ENCODE measurements around the gene CBX7.

Gene CBX7

GRCh38 chr22:39148727-39149535 lies 3.5 kb downstream of the CBX7 start:
- no peak overlapping the region for H3K4me3 ChIP-seq (ENCODE audit: low read depth, low read length)
- DNase-seq (ENCODE audit: low read depth, low spot score) = no peak
- CTCF ChIA-PET = interaction anchor here (1.0 to 2.0 kb wide), 4 partner anchors 14 to 279 kb away, joined by 4 to 10 read pairs (median 8); no protein-coding TSS in a partner anchor
- TF ChIP-seq CTCF (IDR thresholded peaks at IDR 0.05; ENCODE audit: insufficient read depth, low read length, missing control alignments) = no peak
- POLR2A ChIA-PET = interaction anchor here (2.1 to 2.8 kb wide), 2 partner anchors 169 to 171 kb away, joined by 7 to 12 read pairs; partner anchors contain the start of gene RPL3

GRCh38 chr22:39148026-39148726 lies 4.3 kb downstream of the CBX7 start:
- CTCF ChIA-PET = interaction anchor here (1.0 to 2.0 kb wide), 4 partner anchors 13 to 279 kb away, joined by 4 to 10 read pairs (median 8); no protein-coding TSS in a partner anchor

GRCh38 chr22:39147335-39148025 lies 5.0 kb downstream of the CBX7 start:
- no peak overlapping the region for H3K4me3 ChIP-seq (ENCODE audit: low read depth, low read length)
- DNase-seq (ENCODE audit: low read depth, low spot score) = no peak
- ChIA-PET POLR2A (interaction anchor here (2.8 kb wide), 1 partner anchor 171 kb away, joined by 7 read pairs; no protein-coding TSS in a partner anchor), CTCF (interaction anchor here (1.0 kb wide), 1 partner anchor 12 kb away, joined by 4 read pairs; no protein-coding TSS in a partner anchor)
- no peak for TF ChIP-seq CTCF (IDR thresholded peaks at IDR 0.05; ENCODE audit: insufficient read depth, low read length, missing control alignments)

More at GRCh38 chr22:39148026-39148726, 4.3 kb downstream of the CBX7 start:
- POLR2A ChIA-PET = interaction anchor here (2.1 to 2.8 kb wide), 2 partner anchors 170 to 172 kb away, joined by 7 to 12 read pairs; partner anchors contain the start of gene RPL3
- TF ChIP-seq CTCF (IDR thresholded peaks at IDR 0.05; ENCODE audit: insufficient read depth, low read length, missing control alignments) = no peak
- no peak overlapping the region for H3K4me3 ChIP-seq (ENCODE audit: low read depth, low read length)
- DNase-seq (ENCODE audit: low read depth, low spot score) = no peak

- CTCF ChIA-PET = no interaction called here
- no peak overlapping the region for H3K4me3 ChIP-seq (ENCODE audit: low read depth, low read length)
- no peak for DNase-seq (ENCODE audit: low read depth, low spot score)
- POLR2A ChIA-PET = no interaction called here
- no peak for TF ChIP-seq CTCF (IDR thresholded peaks at IDR 0.05; ENCODE audit: insufficient read depth, low read length, missing control alignments)
Observed at GRCh38 chr22:39146256-39147101, 6.0 kb downstream of the CBX7 start.

DNA sequence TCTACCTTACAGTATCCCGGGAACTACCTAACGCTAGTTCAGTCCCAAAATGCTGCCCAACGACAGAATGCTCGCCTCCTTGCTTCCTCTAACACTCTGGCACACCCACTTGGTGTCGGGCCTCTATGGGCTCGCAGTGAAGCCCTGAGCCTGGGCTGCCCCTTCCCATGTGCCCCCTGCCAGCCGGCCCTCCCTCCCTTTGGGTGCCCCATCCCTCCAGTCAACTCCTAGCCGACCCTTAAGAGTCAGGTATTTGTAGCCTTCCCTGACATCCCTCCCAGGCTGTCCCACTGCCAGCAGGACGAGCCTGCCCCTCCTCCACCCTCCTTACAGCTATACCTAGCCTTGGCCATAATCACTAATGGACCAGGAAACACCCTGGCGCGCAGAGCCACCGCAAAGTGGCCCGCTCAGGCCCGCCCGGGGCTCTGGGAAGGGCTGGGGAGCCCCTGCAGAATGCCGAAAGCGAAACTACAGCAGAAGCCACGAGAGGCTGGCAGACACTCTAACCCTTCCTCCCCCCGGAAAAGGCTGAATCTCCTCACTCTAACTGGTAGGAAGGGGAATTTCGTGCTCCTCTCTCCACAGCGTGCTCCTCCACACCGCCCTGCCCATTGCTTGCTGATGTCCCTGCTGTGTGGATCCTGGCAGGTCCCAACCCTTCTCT lies 8.2 kb downstream of the CBX7 start:
- TF ChIP-seq CTCF (IDR thresholded peaks at IDR 0.05; ENCODE audit: insufficient read depth, low read length, missing control alignments) = no peak
- H3K4me3 ChIP-seq (ENCODE audit: low read depth, low read length) = peak overlapping the region; percentile 93
- POLR2A ChIA-PET = no interaction called here
- DNase-seq (ENCODE audit: low read depth, low spot score) = no peak
- CTCF ChIA-PET = interaction anchor here (1.6 to 1.7 kb wide), 2 partner anchors 9 to 385 kb away, joined by 6 to 9 read pairs; no protein-coding TSS in a partner anchor
